Measurements from ENCODE around the gene PTPRT.

Gene PTPRT

DNA sequence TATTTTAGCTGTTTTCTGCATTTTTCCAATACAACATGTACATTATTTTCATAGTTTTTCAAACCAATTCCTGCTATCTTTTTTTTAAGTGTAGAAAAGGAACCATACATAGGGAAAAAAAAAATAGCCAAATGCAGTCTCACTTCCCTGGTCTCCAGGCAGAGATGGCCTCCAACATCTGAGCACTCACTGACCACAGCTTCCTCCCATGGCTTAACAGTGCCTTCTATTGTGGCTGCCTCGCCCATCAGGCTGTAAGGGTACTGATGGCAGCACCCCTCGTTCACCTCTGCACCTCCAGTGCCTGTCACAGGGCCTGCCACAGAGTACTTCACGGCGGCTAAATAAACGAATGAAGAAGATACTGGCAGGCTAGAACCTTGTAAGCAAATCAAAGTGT lies 591.1 kb downstream of the PTPRT start:
- no peak for DNase-seq

- no peak for DNase-seq
Observed at GRCh38 chr20:42595625-42596024, 594.1 kb downstream of the PTPRT start.

DNA sequence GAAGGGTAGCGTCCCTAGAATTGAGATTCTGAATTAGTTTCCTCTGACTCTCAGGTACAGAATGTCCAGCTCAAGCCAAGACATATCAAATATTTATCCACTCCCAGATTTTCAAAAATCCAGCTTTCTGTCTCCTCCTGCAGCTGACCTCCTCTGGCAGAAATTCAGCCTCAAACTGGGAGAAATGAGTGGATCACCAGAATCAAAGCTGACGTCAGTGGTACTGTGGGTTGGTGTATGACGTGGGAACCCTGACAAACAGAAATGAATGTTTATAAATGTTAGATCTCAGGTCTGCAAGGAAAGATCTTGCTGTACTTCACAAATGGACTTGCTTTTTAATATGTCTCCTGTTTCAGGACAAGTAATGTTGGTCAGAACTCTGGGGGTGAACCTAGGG lies 595.0 kb downstream of the PTPRT start:
- DNase-seq: no peak

GRCh38 chr20:42594011-42594410 lies 595.7 kb downstream of the PTPRT start:
- DNase-seq: no peak

DNA sequence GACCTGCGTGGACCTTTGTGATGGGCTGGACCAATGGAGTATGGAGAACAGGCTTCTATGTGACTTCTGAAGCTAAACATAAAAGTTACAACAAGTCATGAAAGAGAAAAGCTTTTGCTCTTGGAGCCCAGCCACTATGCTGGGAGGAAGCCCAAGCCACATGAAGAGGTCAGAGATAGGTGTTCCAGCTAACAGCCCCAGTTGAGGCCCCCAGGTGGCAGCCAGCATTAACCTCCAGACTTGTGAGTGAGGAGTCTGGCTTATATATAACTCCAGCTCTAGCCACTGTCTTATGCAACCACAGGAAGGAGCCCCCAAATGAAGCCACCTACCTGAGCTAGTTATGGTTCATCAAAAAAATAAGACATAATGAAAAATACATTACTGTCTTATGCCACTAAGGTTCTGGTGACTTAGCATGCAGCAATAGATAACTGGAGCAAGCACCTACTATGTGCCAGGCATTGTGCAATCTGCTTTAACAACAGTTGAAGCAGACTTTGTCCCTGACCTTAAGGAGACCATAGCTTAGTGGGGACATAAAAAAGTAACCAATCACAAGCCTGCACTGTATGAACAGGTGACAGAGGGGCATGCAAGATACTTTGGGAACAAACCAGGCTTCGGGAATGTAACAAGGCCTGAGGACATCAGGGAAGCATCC lies 599.6 kb downstream of the PTPRT start:
- no peak for DNase-seq

GRCh38 chr20:42588847-42589246 lies 600.9 kb downstream of the PTPRT start:
- no peak for DNase-seq

DNA sequence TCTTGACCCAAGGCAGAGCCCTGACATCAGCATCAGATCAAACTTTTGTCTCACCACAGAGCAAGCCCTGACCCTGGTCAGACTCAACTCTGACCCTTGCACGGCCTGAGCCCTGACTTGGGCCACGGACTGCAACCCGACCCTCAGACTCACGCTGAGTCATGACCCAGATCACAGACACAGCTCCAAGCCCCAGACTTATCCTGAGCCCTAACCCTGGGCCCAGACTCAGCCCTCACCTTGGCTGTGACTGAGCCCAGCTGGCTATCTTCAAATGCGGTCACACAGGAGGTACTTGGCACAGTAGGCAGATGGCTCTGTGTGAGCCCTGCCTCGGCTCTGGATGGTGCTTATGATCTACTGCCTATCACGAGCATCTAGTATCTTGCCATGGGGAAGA lies 602.3 kb downstream of the PTPRT start:
- no peak for DNase-seq

DNA sequence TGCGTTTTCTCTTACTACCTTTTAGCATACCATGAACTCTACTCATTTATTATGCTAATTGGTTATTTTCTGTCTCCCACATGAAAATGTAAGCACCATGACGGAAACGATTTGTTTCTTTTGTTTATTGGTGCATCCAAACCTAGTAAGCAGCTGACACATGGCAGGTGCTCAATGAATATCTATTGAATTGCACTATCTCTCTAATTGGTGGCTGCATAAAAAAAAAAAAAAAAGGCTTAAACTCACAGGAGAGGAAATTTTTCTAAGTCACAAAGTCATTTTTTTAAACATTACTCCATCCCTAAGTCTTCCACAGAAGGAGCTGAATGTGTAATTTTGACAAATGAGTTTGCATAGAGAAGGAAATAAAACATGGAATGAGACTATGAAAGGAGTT lies 608.4 kb downstream of the PTPRT start:
- DNase-seq: no peak

DNA sequence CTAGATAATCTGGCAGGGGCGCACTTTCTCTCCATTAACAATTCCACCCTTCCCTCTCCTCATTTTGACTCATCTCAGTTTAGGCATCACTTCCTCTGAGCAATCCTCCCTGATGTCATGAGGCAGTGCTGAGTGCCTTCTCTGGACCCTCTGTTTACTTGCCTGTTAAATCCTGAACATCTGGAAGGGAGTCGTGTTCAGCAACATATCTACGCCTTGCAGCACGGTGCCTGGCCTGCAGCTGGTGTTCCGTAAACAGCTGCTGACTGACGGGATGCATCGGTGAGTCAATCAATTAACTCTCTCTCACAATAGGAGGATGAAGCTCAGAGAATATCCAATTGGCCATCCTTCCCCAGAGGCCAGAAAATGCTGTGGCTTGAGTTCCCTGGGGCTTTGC lies 613.5 kb downstream of the PTPRT start:
- no peak for DNase-seq

DNA sequence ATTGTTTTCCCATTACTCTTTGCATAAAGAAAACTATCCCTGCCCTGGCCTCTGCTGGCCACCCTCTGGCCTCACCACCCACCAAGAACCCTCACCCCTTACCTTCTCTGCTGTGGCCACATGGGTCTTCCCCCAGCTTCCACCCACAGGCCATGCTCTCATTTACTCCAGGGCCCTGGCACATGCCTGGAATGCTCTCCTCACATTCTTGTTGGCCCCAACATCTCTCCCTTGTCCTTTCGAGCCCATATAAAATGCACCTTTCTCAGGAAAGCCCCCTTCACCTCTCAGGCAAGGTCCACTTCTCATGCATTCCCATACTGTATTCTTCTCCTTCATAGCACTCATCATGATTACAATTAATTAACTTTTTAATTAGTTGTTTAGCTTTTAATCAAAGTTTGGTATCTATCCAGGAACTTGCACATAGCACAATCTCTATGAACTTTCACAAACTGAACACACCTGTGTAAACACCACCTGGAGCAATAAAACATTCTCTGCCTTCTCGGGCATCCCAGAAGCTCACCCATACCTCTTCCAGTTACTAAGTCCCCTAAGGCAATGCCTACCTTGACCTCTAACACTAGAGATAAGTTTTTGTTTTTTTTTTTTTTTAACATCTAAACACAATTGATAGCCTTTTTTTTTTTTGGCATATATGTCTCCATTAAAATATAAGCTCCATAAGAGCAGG lies 617.2 kb downstream of the PTPRT start:
- DNase-seq: no peak

GRCh38 chr20:42567409-42567808 lies 622.3 kb downstream of the PTPRT start:
- no peak for DNase-seq

DNA sequence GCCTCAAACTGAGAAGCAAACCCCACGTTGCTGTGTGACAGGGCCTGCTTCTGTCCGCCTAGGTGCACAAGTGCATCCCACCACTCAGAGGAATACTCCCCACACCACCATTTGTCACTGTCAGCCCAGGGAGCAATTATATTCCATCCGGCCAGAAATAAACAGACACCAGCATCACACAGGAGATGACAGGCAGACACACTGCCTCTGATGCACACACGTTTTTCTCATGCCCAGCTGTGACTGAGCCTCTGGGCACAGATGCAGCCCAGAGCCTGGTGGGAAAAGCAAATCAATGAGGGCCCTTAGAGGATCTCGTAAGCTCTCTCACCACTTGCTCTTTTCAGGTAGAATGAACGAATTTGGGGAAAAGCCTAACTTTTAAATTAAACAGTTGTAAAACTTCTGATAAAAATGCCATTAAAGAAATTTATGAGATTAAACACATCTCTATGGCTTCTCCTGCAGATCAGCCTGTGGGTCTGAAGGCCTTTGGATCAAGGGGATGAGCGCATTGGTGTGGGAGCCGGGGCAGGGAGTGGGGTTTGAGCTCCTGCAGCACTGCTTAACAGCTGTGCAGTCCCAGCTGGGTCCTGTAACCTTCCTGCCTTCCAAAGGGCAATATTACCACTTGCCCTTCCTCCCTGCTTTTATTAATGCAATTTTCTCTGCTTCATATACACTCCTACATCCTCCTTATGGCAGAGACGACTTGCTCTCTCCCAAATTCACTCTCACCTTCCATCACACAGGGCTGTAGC lies 624.3 kb downstream of the PTPRT start:
- DNase-seq: no peak

DNA sequence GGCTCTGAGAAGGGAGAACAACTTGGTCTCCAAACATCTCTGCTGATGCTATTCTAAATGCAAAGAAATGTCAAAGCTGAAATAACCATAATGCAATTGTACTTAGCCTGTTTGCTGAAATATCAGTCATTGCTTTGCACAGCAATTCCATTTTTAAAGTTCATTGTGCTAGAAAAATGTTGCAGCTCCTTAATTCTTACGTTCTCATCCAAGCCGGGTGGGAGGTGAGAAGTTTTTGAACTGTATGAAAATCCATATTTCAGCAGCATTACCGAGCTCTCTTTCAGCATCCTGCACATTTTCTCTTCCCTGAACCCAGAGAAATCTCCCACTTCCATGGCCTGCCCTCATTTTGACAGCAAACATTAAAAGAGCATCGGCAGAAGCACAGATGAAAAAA lies 630.0 kb downstream of the PTPRT start:
- no peak for DNase-seq

DNA sequence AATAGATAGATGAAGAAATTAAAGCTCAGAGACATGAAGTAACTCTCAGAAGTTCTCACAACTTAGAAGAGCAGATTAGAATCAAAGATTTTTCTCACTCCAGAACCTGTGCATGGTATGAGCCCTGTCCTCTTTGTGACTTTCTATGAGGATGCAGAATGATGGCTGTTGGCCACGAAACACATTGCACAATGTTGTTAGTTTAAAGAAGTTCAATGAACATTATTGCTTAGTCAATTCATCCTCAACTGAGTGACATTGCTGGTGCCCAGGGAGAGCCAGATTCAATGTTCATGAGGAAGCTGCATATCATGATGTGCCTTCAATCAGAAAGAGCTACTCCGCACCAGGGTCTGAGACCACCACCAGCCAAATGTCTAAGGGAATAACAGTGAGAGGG lies 633.1 kb downstream of the PTPRT start:
- no peak for DNase-seq

GRCh38 chr20:42553374-42553773 lies 636.3 kb downstream of the PTPRT start:
- no peak for DNase-seq

DNA sequence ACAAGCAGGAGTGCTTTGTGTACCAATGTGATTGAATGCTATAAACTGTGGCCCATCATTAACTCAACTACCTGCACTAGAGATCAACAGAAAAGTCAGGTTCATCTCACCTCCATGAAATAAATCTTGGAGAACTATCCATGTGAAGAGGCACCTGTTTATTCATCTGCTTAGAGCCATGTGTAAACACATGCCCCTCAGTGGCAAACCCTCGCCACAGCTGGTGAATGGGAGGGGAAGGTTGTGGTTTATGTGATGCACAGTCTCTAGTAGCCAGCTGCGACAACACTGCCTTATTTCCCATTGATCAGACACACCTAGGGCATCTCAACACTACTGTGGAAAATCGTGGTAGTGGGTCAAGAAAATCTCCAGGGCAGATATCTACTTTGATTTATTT lies 640.2 kb downstream of the PTPRT start:
- DNase-seq: peak; percentile 65

GRCh38 chr20:42544926-42545325 lies 644.8 kb downstream of the PTPRT start:
- no peak for DNase-seq

GRCh38 chr20:42532831-42533230 lies 656.9 kb downstream of the PTPRT start:
- DNase-seq: no peak

GRCh38 chr20:42531508-42531961 lies 658.2 kb downstream of the PTPRT start:
- DNase-seq: peak; percentile 75

GRCh38 chr20:42530855-42531448 lies 658.8 kb downstream of the PTPRT start:
- DNase-seq: peak; percentile 35

DNA sequence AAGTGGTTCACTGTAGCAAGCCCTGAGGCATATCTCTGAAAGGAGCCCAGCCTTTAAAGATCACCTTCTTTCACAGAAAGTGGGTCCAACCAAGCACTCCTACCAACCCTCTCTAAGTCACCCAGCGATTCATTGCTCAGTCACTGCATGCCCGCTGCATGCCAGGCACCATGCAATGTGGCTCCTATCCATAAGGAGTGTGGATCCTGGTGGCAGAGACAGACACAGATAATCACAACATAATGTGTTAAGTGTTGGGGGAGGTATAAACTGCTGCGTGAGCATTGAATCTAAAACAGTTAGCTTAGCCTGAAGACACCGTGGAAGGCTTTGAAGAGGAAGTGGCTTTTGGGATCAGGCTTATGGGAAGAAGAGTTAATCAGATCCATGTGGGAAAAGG lies 659.5 kb downstream of the PTPRT start:
- no peak for DNase-seq

GRCh38 chr20:42524058-42524457 lies 665.6 kb downstream of the PTPRT start:
- no peak for DNase-seq

- DNase-seq: no peak
Observed at GRCh38 chr20:42516692-42517091, 673.0 kb downstream of the PTPRT start.

DNA sequence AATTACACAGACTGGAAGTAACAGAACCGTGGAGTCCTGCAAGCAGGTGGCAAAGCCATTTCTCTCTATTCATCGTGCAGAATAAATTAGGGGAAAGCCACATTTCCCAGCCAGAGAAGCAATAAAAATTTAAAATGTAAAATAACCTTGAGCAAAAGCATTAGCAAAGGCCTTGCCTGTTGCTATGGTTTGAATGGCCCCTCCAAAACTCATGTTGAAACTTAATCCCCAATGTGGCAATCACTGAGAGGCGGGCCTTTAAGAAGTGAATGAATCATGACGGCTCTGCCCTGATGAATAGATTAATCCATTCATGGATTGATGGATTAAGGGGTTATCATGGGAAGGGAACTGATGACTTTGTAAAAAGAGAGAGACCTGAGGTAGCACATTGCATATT lies 679.0 kb downstream of the PTPRT start:
- no peak for DNase-seq
